ENCODE results near the gene RALGPS2. TPM values are rescaled to one million over a fixed set of nuclear protein-coding genes. Genes with fewer than 3 reads are reported as not detected.

RALGPS2 gene
- total and polyA plus RNA-seq, 2 experiments from 2014 or later = 8.1 to 31.2 TPM

DNA sequence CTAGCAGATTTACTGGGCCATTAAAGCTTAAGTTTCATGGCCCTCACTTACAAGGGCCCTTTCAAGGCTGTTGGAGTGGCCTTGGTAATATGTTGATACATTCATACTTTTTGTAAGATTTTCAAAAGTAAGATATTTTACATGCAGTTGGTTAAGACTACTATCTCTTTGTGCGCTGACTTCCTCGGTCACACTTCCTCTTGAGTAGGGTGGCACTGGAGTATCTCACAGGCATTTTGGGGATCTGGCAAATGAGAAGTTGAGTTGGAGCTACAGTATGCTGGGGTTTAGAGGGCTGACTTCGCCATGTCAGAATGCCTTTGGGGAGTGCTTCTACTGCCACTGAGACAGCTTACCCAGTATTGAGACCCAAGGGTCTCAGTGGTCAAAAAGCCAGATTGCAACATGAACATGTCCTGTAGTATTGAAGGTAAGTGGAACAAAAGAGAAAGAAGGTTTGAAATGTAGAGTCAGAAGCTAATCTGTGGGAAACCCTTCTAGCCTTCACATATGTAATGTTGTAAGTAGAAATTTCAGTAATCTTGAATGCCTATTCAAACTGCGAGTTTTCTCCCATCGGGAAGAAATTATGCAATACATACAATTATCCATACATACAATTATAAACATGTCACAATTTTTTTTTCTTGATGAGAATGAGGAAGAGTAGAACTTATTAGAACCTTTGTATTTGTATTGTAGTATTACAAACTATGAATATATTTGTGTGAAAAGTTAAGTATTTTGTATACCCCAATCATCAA is 32.3 kb upstream of the RALGPS2 start:
- Histone ChIP-seq H3F3A (replicated peaks; ENCODE audit: low read depth) (no peaks in the 10 kb centered on the region), H3K27me3 (ENCODE audit: insufficient read depth) (no peaks in the 10 kb centered on the region), H3K36me3 (ENCODE audit: insufficient read depth) (no peaks in the 10 kb centered on the region), H3K9me2 (ENCODE audit: insufficient read depth) (no peaks in the 10 kb centered on the region), H3K4me3 (no peak overlapping the region), H3K27ac (ENCODE audit: low read depth) (no peak overlapping the region), H3K4me2 (no peak overlapping the region), H3K79me2 (replicated peaks; ENCODE audit: insufficient read depth) (no peaks in the 10 kb centered on the region), H4K20me1 (replicated peaks; ENCODE audit: insufficient read depth) (no peaks in the 10 kb centered on the region), H2AFZ (no peak overlapping the region), H3K4me1 (ENCODE audit: insufficient read depth) (no peaks in the 10 kb centered on the region)
- peaks cover 10% of the 10 kb centered on the region; the same call in 2 of the 3 replicates for H3K4me1 Mint-ChIP-seq
- ATAC-seq = no peak
- H3K9me3 Mint-ChIP-seq = no peaks in the 10 kb centered on the region; the same call in 2 of the 3 replicates
- no peaks in the 10 kb centered on the region for H3K27me3 Mint-ChIP-seq (ENCODE audit: insufficient read depth, low read depth, poor library complexity)
- no peak for DNase-seq (ENCODE audit: low spot score)
- no peak overlapping the region for H3K27ac Mint-ChIP-seq
- no peak for TF ChIP-seq ZNF114 (CRISPR knock-in tag; IDR thresholded peaks at IDR 0.05)
- TF ChIP-seq EZH2 (IDR thresholded peaks at IDR 0.05; ENCODE audit: low read depth, unreplicated experiment) = no peak
- no peak for TF ChIP-seq POLR2AphosphoS5 (IDR thresholded peaks at IDR 0.05; ENCODE audit: low read depth)
- TF ChIP-seq, protein P1, sequence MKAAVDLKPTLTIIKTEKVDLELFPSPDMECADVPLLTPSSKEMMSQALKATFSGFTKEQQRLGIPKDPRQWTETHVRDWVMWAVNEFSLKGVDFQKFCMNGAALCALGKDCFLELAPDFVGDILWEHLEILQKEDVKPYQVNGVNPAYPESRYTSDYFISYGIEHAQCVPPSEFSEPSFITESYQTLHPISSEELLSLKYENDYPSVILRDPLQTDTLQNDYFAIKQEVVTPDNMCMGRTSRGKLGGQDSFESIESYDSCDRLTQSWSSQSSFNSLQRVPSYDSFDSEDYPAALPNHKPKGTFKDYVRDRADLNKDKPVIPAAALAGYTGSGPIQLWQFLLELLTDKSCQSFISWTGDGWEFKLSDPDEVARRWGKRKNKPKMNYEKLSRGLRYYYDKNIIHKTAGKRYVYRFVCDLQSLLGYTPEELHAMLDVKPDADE (IDR thresholded peaks at IDR 0.05) = no peak
- no peak for TF ChIP-seq EZH2phosphoT487 (IDR thresholded peaks at IDR 0.05; ENCODE audit: unreplicated experiment)
- TF ChIP-seq, protein P2, sequence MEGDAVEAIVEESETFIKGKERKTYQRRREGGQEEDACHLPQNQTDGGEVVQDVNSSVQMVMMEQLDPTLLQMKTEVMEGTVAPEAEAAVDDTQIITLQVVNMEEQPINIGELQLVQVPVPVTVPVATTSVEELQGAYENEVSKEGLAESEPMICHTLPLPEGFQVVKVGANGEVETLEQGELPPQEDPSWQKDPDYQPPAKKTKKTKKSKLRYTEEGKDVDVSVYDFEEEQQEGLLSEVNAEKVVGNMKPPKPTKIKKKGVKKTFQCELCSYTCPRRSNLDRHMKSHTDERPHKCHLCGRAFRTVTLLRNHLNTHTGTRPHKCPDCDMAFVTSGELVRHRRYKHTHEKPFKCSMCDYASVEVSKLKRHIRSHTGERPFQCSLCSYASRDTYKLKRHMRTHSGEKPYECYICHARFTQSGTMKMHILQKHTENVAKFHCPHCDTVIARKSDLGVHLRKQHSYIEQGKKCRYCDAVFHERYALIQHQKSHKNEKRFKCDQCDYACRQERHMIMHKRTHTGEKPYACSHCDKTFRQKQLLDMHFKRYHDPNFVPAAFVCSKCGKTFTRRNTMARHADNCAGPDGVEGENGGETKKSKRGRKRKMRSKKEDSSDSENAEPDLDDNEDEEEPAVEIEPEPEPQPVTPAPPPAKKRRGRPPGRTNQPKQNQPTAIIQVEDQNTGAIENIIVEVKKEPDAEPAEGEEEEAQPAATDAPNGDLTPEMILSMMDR (conservative IDR thresholded peaks at IDR 0.05; ENCODE audit: low read depth in 2 of 2) = no peak
- no peak for TF ChIP-seq JUNB (IDR thresholded peaks at IDR 0.05; ENCODE audit: unreplicated experiment)
- no peak for TF ChIP-seq CREB1 (CRISPR knock-in tag; IDR thresholded peaks at IDR 0.05; ENCODE audit: low read depth)
- TF ChIP-seq ZNF331 (CRISPR knock-in tag; IDR thresholded peaks at IDR 0.05; ENCODE audit: low read depth) = no peak
- TF ChIP-seq STAT1 (IDR thresholded peaks at IDR 0.05; ENCODE audit: unreplicated experiment) = no peak
- TF ChIP-seq, protein P3, sequence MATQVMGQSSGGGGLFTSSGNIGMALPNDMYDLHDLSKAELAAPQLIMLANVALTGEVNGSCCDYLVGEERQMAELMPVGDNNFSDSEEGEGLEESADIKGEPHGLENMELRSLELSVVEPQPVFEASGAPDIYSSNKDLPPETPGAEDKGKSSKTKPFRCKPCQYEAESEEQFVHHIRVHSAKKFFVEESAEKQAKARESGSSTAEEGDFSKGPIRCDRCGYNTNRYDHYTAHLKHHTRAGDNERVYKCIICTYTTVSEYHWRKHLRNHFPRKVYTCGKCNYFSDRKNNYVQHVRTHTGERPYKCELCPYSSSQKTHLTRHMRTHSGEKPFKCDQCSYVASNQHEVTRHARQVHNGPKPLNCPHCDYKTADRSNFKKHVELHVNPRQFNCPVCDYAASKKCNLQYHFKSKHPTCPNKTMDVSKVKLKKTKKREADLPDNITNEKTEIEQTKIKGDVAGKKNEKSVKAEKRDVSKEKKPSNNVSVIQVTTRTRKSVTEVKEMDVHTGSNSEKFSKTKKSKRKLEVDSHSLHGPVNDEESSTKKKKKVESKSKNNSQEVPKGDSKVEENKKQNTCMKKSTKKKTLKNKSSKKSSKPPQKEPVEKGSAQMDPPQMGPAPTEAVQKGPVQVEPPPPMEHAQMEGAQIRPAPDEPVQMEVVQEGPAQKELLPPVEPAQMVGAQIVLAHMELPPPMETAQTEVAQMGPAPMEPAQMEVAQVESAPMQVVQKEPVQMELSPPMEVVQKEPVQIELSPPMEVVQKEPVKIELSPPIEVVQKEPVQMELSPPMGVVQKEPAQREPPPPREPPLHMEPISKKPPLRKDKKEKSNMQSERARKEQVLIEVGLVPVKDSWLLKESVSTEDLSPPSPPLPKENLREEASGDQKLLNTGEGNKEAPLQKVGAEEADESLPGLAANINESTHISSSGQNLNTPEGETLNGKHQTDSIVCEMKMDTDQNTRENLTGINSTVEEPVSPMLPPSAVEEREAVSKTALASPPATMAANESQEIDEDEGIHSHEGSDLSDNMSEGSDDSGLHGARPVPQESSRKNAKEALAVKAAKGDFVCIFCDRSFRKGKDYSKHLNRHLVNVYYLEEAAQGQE (IDR thresholded peaks at IDR 0.05; ENCODE audit: unreplicated experiment) = no peak
- TF ChIP-seq, protein P4, sequence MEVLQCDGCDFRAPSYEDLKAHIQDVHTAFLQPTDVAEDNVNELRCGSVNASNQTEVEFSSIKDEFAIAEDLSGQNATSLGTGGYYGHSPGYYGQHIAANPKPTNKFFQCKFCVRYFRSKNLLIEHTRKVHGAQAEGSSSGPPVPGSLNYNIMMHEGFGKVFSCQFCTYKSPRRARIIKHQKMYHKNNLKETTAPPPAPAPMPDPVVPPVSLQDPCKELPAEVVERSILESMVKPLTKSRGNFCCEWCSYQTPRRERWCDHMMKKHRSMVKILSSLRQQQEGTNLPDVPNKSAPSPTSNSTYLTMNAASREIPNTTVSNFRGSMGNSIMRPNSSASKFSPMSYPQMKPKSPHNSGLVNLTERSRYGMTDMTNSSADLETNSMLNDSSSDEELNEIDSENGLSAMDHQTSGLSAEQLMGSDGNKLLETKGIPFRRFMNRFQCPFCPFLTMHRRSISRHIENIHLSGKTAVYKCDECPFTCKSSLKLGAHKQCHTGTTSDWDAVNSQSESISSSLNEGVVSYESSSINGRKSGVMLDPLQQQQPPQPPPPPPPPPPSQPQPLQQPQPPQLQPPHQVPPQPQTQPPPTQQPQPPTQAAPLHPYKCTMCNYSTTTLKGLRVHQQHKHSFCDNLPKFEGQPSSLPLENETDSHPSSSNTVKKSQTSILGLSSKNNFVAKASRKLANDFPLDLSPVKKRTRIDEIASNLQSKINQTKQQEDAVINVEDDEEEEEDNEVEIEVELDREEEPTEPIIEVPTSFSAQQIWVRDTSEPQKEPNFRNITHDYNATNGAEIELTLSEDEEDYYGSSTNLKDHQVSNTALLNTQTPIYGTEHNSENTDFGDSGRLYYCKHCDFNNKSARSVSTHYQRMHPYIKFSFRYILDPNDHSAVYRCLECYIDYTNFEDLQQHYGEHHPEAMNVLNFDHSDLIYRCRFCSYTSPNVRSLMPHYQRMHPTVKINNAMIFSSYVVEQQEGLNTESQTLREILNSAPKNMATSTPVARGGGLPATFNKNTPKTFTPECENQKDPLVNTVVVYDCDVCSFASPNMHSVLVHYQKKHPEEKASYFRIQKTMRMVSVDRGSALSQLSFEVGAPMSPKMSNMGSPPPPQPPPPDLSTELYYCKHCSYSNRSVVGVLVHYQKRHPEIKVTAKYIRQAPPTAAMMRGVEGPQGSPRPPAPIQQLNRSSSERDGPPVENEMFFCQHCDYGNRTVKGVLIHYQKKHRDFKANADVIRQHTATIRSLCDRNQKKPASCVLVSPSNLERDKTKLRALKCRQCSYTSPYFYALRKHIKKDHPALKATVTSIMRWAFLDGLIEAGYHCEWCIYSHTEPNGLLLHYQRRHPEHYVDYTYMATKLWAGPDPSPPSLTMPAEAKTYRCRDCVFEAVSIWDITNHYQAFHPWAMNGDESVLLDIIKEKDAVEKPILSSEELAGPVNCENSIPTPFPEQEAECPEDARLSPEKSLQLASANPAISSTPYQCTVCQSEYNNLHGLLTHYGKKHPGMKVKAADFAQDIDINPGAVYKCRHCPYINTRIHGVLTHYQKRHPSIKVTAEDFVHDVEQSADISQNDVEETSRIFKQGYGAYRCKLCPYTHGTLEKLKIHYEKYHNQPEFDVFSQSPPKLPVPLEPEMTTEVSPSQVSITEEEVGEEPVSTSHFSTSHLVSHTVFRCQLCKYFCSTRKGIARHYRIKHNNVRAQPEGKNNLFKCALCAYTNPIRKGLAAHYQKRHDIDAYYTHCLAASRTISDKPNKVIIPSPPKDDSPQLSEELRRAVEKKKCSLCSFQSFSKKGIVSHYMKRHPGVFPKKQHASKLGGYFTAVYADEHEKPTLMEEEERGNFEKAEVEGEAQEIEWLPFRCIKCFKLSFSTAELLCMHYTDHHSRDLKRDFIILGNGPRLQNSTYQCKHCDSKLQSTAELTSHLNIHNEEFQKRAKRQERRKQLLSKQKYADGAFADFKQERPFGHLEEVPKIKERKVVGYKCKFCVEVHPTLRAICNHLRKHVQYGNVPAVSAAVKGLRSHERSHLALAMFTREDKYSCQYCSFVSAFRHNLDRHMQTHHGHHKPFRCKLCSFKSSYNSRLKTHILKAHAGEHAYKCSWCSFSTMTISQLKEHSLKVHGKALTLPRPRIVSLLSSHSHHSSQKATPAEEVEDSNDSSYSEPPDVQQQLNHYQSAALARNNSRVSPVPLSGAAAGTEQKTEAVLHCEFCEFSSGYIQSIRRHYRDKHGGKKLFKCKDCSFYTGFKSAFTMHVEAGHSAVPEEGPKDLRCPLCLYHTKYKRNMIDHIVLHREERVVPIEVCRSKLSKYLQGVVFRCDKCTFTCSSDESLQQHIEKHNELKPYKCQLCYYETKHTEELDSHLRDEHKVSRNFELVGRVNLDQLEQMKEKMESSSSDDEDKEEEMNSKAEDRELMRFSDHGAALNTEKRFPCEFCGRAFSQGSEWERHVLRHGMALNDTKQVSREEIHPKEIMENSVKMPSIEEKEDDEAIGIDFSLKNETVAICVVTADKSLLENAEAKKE (CRISPR knock-in tag; IDR thresholded peaks at IDR 0.05) = no peak
- no peak for TF ChIP-seq NANOG (IDR thresholded peaks at IDR 0.05; ENCODE audit: borderline replicate concordance)
- no peak overlapping the region for H3K4me3 Mint-ChIP-seq
- no peaks in the 10 kb centered on the region for H3K36me3 Mint-ChIP-seq (ENCODE audit: low read depth)

Data from GM23338 (cell line).